Heart left ventricle (tissue), 16 donors: ENCODE data around the gene CNTD1. TPM values are rescaled to one million over a fixed set of nuclear protein-coding genes. Genes with fewer than 3 reads are reported as not detected.

Experiments
- ATAC-seq, 4 donors: fragments of 200-7000 bp; cut with Tn5 transposase; one replicate each; pipeline ENCODE4 v1.9.1; 2020 to 2022; ENCODE audit warnings: moderate library complexity in 4 of 4, mild to moderate bottlenecking in 3 of 4, moderate number of reproducible peaks in 1 of 4
- DNase-seq, 5 donors: peaks; one replicate each; pipeline ENCODE4 v3.0.0-alpha.2; 2020
- H3K27ac ChIP-seq, 12 donors: fragments of 200-600 bp; sonication (generic) in 4 of 12; one replicate each; pipeline versions ENCODE4 v1.5.0 to v1.8.0; 2016 to 2022; ENCODE audit warnings: mild to moderate bottlenecking in 2 of 12
- H3K27me3 ChIP-seq, 9 donors: fragments of 200-600 bp; sonication (generic) in 2 of 9; one replicate each; pipeline versions ENCODE4 v1.5.1 to v1.8.0; 2016 to 2022; ENCODE audit warnings: mild to moderate bottlenecking in 3 of 9
- H3K36me3 ChIP-seq, 9 donors: fragments of 200-600 bp; sonication (generic) in 2 of 9; one replicate each; pipeline versions ENCODE4 v1.5.0 to v1.8.0; 2018 to 2022; ENCODE audit warnings: mild to moderate bottlenecking in 2 of 9
- H3K4me1 ChIP-seq, 12 donors: fragments of 200-600 bp; sonication (generic) in 4 of 12; one replicate each; pipeline versions ENCODE4 v1.5.0 to v1.8.0; 2016 to 2022; ENCODE audit warnings: mild to moderate bottlenecking in 3 of 12
- H3K4me3 ChIP-seq, 12 donors: fragments of 200-600 bp; sonication (generic) in 4 of 12; one replicate each; pipeline versions ENCODE4 v1.5.0 to v1.8.0; 2017 to 2022; ENCODE audit warnings: mild to moderate bottlenecking in 9 of 12, moderate library complexity in 4 of 12
- H3K9me3 ChIP-seq, 12 donors: fragments of 200-600 bp; sonication (generic) in 4 of 12; one replicate each; pipeline versions ENCODE4 v1.5.0 to v1.8.0; 2016 to 2022; ENCODE audit warnings: mild to moderate bottlenecking in 1 of 12
- CTCF ChIP-seq, 12 donors: fragments of 200-600 bp; sonication (generic) in 4 of 12; IDR thresholded peaks; one replicate each; pipeline versions ENCODE4 v1.5.0 to v1.8.0; 2018 to 2022; ENCODE audit warnings: antibody characterized with exemption in 12 of 12, mild to moderate bottlenecking in 5 of 12
- POLR2A ChIP-seq, 2 donors: fragments of 450-650 bp; IDR thresholded peaks; one replicate each; pipeline ENCODE4 v1.6.1; 2017; ENCODE audit warnings: antibody characterized with exemption in 2 of 2, mild to moderate bottlenecking in 2 of 2, moderate library complexity in 2 of 2
- WGBS, 4 donors: extraction: QIAGEN DNeasy Blood & Tissue Kit in 2 of 4; methylation state at CpG; one replicate each; pipeline versions ENCODE4 v1.1.5 to v1.1.7; 2013 to 2018; 5-methylcytosine and 5-hydroxymethylcytosine counted together
- intact Hi-C, 10 donors: fragments of 100-400 bp; cut with DNase I; formaldehyde crosslinking; loops; one replicate each; pipeline versions ENCODE4 v1.11.1 to v1.14.2; 2022
- polyA plus RNA-seq, 2 donors: library from polyadenylated mRNA; stranded (reverse); fragments of 200-250 nt; gene quantifications; one replicate each; pipeline ENCODE4 v1.2.3, GENCODE V29; 2013
- total RNA-seq, 9 donors: library from RNA; depleted of rRNA in 2 of 9; stranded (reverse); fragments of >200 nt in 2 of 9; fragmentation: NEBNext Ultra II Directional in 3 of 9; extraction: Animal tissue kit (Norgen Biotek cat#: 25700) in 3 of 9; gene quantifications; one replicate each; pipeline versions ENCODE4 v1.1.0 to v1.2.4, GENCODE V29; 2016 to 2023
- donor health status: ischemic (EF 13 %, LVEDD 7.1; RV severe dilation, severe dysfunction).
- donor health status: healthy with polysubstance abuse.
- donor health status: DM: no; HTN: yes; CAD: no.
- donor health status: DM: no; HTN: no; CAD: no.
- donor health status: ischemic (EF 25% LVEDD 6.9; RV normal size, moderate dysfunction).
- donor health status: ischemic (EF 25% LVEDD 5.7; RV mildly dilated, moderate dysfunction).
- donor health status: healthy.
- donor health status: DM: yes; HTN: yes; CAD: no.
- donor health status: ischemic (EF 35%, LVEDD 5.7; RV mildly dilated, moderate dysfunction).
- donor health status: nonischemic (EF 11% LVEDD 7.7; RV severe dilation, severe dysfunction).
- donor health status: DM: yes; HTN: yes; CAD: no.
- donor health status: PGD.
- donor health status: ischemic (EF 29% LVEDD 5.4; RV normal size, mild dysfunction).
- donor health status: nonischemic (EF 23%, LVEDD 6.1; RV moderate dilation, normal function).

Gene CNTD1
- total and polyA plus RNA-seq, 11 donors: 0.10 to 0.38 TPM; not detected in 9

- intact Hi-C loops: no loop called here
- DNase-seq (no peak), ATAC-seq (no peak)
- Histone ChIP-seq H3K27me3 (no peaks in the 10 kb centered on the region), H3K36me3 (peaks cover 0 to 27% (median 22%) of the 10 kb centered on the region in 9 donors), H3K4me1 (no peaks in the 10 kb centered on the region), H3K4me3 (no peak overlapping the region), H3K9me3 (no peaks in the 10 kb centered on the region), H3K27ac (no peak overlapping the region)
- WGBS, 4 donors: 67 to 100% (median 94%) methylated on average over 1 of the region's 1 CpG
- no peak for TF ChIP-seq CTCF (IDR thresholded peaks at IDR 0.05)
- TF ChIP-seq POLR2A (IDR thresholded peaks at IDR 0.05): no peak
Observed at GRCh38 chr17:42806249-42806648, 7.6 kb downstream of the CNTD1 start.

GRCh38 chr17:42809250-42809649 lies 10.6 kb downstream of the CNTD1 start:
- H3K27me3 ChIP-seq: no peaks in the 10 kb centered on the region
- peaks cover 0 to 56% (median 50%) of the 10 kb centered on the region in 9 donors for H3K36me3 ChIP-seq
- DNase-seq: no peak
- no peaks in the 10 kb centered on the region for H3K4me1 ChIP-seq
- intact Hi-C loops: no loop called here
- TF ChIP-seq CTCF (IDR thresholded peaks at IDR 0.05): no peak
- no peak for TF ChIP-seq POLR2A (IDR thresholded peaks at IDR 0.05)
- no peak overlapping the region for H3K4me3 ChIP-seq
- peak in 2 of 4 donors; percentile 55 to 76 for ATAC-seq
- H3K9me3 ChIP-seq: no peaks in the 10 kb centered on the region
- 24 to 52% (median 37%) methylated on average over 3 of the region's 3 CpGs for WGBS, 4 donors
- H3K27ac ChIP-seq: peak overlapping the region in 1 of 12 donors; percentile 15

- intact Hi-C loops: loop anchor here in 2 of 10 donors (5.0 to 10.0 kb wide), 2 partner anchors 93 to 100 kb away; no protein-coding TSS in a partner anchor
- H3K27me3 ChIP-seq: no peaks in the 10 kb centered on the region
- H3K36me3 ChIP-seq: peaks cover 0 to 100% (median 97%) of the 10 kb centered on the region in 9 donors
- H3K4me3 ChIP-seq: no peak overlapping the region
- no peaks in the 10 kb centered on the region for H3K9me3 ChIP-seq
- WGBS, 4 donors: 32 to 40% (median 38%) methylated on average over 8 of the region's 8 CpGs
- peak overlapping the region in 8 of 12 donors; percentile 10 to 50 (median 36) for H3K27ac ChIP-seq
- peak in 2 of 4 donors; percentile 49 to 71 for ATAC-seq
- TF ChIP-seq POLR2A (IDR thresholded peaks at IDR 0.05) (no peak), CTCF (IDR thresholded peaks at IDR 0.05) (no peak)
- DNase-seq: no peak
- H3K4me1 ChIP-seq: peaks cover 0 to 13% (median 6%) of the 10 kb centered on the region in 12 donors
Observed at GRCh38 chr17:42814633-42815399, 16.2 kb downstream of the CNTD1 start.

GRCh38 chr17:42817866-42818265 lies 19.2 kb downstream of the CNTD1 start:
- TF ChIP-seq CTCF (IDR thresholded peaks at IDR 0.05): no peak
- no peak for TF ChIP-seq POLR2A (IDR thresholded peaks at IDR 0.05)
- peaks cover 0 to 99% (median 90%) of the 10 kb centered on the region in 9 donors for H3K36me3 ChIP-seq
- 50 to 65% (median 55%) methylated on average over 1 of the region's 1 CpG for WGBS, 4 donors
- H3K4me1 ChIP-seq: peaks cover 0 to 22% (median 10%) of the 10 kb centered on the region in 12 donors
- no peaks in the 10 kb centered on the region for H3K9me3 ChIP-seq
- no peak overlapping the region for H3K4me3 ChIP-seq
- intact Hi-C loops: loop anchor here in 2 of 10 donors (5.0 to 10.0 kb wide), 2 partner anchors 96 to 103 kb away; no protein-coding TSS in a partner anchor
- DNase-seq (no peak), ATAC-seq (peak in 1 of 4 donors; percentile 7)
- no peaks in the 10 kb centered on the region for H3K27me3 ChIP-seq
- no peak overlapping the region for H3K27ac ChIP-seq
